ENCODE measurements around the gene INSYN2B. TPM values are rescaled to one million over a fixed set of nuclear protein-coding genes. Genes with fewer than 3 reads are reported as not detected.

INSYN2B gene
- total RNA-seq, 1 donor from 2014 or later: 0.35 TPM

DNA sequence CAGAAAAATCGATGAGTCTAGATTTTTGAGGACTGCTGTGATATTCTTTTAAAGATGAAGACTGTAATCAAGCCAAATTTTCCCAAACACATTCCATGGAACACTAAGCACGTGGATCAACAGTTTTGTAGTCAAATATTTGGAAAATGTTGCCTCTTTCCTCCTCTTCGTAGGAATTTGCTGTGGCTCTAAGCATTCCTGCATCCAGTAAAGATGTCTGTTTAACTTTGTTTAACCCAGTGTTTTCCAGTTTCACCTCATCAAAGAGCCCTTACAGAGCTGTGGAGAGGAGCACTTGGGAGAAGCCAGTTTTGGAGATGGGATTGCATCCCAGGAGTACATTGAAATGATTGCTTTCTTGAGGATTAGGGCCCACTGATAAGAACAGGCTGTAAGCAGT lies 58.9 kb downstream of the INSYN2B start:
- Mint-ChIP-seq H3K36me3 (ENCODE audit: low read depth) (no peaks in the 10 kb centered on the region), H3K27ac (ENCODE audit: unreplicated experiment) (no peak overlapping the region), H3K4me3 (no peak overlapping the region), H3K27me3 (ENCODE audit: low read depth) (no peaks in the 10 kb centered on the region), H3K9me3 (no peaks in the 10 kb centered on the region), H3K4me1 (no peaks in the 10 kb centered on the region)
- no peak for DNase-seq (ENCODE audit: low read depth, low spot score)
- no peak for TF ChIP-seq CTCF (conservative IDR thresholded peaks at IDR 0.05)

- Mint-ChIP-seq H3K27me3 (ENCODE audit: low read depth) (no peaks in the 10 kb centered on the region), H3K36me3 (ENCODE audit: low read depth) (no peaks in the 10 kb centered on the region), H3K27ac (ENCODE audit: unreplicated experiment) (no peak overlapping the region), H3K4me3 (no peak overlapping the region), H3K4me1 (no peaks in the 10 kb centered on the region), H3K9me3 (no peaks in the 10 kb centered on the region)
- no peak for TF ChIP-seq CTCF (conservative IDR thresholded peaks at IDR 0.05)
- no peak for DNase-seq (ENCODE audit: low read depth, low spot score)
These were observed 59.8 kb downstream of the INSYN2B start for GRCh38 chr5:169920474-169920873.

DNA sequence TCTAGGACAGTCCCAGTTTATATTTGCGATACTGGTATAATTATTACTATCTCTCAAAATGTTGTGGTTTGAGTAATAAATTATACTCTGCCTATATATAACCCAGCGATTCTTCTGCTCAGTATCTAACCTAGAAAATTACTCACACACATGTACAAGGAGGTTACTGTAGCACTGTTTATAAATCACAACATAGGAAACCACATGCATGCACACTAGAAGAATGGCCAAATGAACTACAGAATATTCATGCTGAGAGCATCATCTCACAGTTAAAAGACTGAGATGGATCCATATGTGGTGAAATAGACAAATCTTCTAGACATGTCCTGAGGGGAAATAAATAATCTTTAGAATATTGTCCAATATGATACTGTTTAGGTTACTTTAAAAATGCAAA lies 62.1 kb downstream of the INSYN2B start:
- no peaks in the 10 kb centered on the region for H3K27me3 Mint-ChIP-seq (ENCODE audit: low read depth)

DNA sequence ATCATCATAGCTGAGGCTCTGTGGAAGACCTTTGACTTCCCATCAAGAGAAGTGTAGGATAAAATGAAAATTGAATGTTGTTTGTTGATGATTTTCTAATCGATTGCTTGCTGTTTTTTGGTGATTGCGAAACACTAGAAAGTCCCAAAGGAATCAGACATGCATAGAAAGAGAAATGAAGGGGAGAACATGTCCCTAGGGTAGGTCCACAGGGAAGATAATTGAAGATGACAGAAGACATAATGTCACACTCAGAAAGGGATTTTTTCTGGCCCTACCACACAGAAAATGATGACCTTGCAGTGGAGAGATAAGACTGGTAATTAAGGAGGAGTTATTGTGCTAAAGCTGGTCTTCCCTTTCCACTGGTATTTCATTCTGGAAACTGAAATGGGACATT lies 62.8 kb downstream of the INSYN2B start:
- no peaks in the 10 kb centered on the region for H3K9me3 Mint-ChIP-seq
- no peaks in the 10 kb centered on the region for H3K36me3 Mint-ChIP-seq (ENCODE audit: low read depth)
- H3K27me3 Mint-ChIP-seq (ENCODE audit: low read depth): no peaks in the 10 kb centered on the region
- no peak for TF ChIP-seq CTCF (conservative IDR thresholded peaks at IDR 0.05)
- DNase-seq (ENCODE audit: low read depth, low spot score): no peak
- no peak overlapping the region for H3K27ac Mint-ChIP-seq (ENCODE audit: unreplicated experiment)
- peaks cover 11% of the 10 kb centered on the region for H3K4me1 Mint-ChIP-seq
- no peak overlapping the region for H3K4me3 Mint-ChIP-seq

More for the DNA sequence above, 62.1 kb downstream of the INSYN2B start:
- no peaks in the 10 kb centered on the region for H3K36me3 Mint-ChIP-seq (ENCODE audit: low read depth)
- H3K4me1 Mint-ChIP-seq: peaks cover 11% of the 10 kb centered on the region
- H3K27ac Mint-ChIP-seq (ENCODE audit: unreplicated experiment): no peak overlapping the region
- H3K9me3 Mint-ChIP-seq: no peaks in the 10 kb centered on the region
- no peak for TF ChIP-seq CTCF (conservative IDR thresholded peaks at IDR 0.05)
- H3K4me3 Mint-ChIP-seq: no peak overlapping the region
- DNase-seq (ENCODE audit: low read depth, low spot score): no peak

GRCh38 chr5:169914766-169915165 lies 65.5 kb downstream of the INSYN2B start:
- Mint-ChIP-seq H3K27me3 (ENCODE audit: low read depth) (no peaks in the 10 kb centered on the region), H3K4me1 (peaks cover 18% of the 10 kb centered on the region), H3K4me3 (no peak overlapping the region), H3K9me3 (no peaks in the 10 kb centered on the region), H3K36me3 (ENCODE audit: low read depth) (no peaks in the 10 kb centered on the region), H3K27ac (ENCODE audit: unreplicated experiment) (no peak overlapping the region)
- DNase-seq (ENCODE audit: low read depth, low spot score): peak; percentile 3
- TF ChIP-seq CTCF (conservative IDR thresholded peaks at IDR 0.05): no peak

DNA sequence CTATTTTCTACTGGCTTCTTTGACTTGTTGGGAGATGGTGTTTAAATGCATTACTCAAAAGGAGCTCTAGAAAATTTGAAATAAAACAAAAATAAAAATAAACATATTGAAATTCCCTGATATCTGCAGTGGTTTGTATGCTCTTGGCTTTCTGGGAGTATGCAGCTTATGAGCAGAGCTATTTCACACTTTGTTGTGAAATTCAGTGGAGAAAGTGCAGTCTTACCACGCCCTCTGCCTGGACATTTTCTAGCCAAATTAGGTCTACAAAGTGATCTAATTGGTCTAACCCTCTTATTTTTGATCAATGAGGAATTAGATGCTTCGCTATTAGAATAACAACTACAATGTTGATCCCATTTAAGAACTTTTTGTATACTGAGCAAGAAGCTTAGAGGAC lies 66.8 kb downstream of the INSYN2B start:
- H3K27ac Mint-ChIP-seq (ENCODE audit: unreplicated experiment): no peak overlapping the region
- no peaks in the 10 kb centered on the region for H3K27me3 Mint-ChIP-seq (ENCODE audit: low read depth)
- no peak overlapping the region for H3K4me3 Mint-ChIP-seq
- H3K9me3 Mint-ChIP-seq: no peaks in the 10 kb centered on the region
- DNase-seq (ENCODE audit: low read depth, low spot score): no peak
- no peaks in the 10 kb centered on the region for H3K36me3 Mint-ChIP-seq (ENCODE audit: low read depth)
- peaks cover 20% of the 10 kb centered on the region for H3K4me1 Mint-ChIP-seq
- TF ChIP-seq CTCF (conservative IDR thresholded peaks at IDR 0.05): no peak
